Stomach (tissue), 4 donors: ENCODE results near the gene SETDB1.

Source experiments
- CTCF ChIP-seq, 7 experiments: fragments of 450-650 bp in 4 of 7; fragments of 200-600 bp in 3 of 7; sonication (generic) in 3 of 7; IDR thresholded peaks; one replicate each; pipeline ENCODE4 v1.5.1; 2016 to 2019; ENCODE audit warnings: antibody characterized with exemption in 7 of 7, control low read depth in 2 of 7, mild to moderate bottlenecking in 1 of 7
- EP300 ChIP-seq: sonication (generic); formaldehyde crosslinking; IDR thresholded peaks from one replicate; pipeline ENCODE4 v1.6.1; 2017; ENCODE audit warnings: antibody characterized with exemption
- POLR2A ChIP-seq, 4 donors: fragments of 450-650 bp; IDR thresholded peaks; one replicate each; pipeline ENCODE4 v1.6.1; 2016; ENCODE audit warnings: antibody characterized with exemption in 4 of 4, control low read depth in 2 of 4, mild to moderate bottlenecking in 1 of 4, moderate library complexity in 1 of 4

- TF ChIP-seq POLR2A (IDR thresholded peaks at IDR 0.05) (no peak), EP300 (no peak), CTCF (IDR thresholded peaks at IDR 0.05) (no peak)
Observed at GRCh38 chr1:151003180-151003579, 77.0 kb downstream of the SETDB1 start.
